Measurements from ENCODE around the gene ERVFRD-1. TPM values are rescaled to one million over a fixed set of nuclear protein-coding genes. Genes with fewer than 3 reads are reported as not detected.

The ERVFRD-1 gene
- total and polyA plus RNA-seq, 2 experiments from 2014 or later = 0.06 TPM; not detected in 1

- TF ChIP-seq REST (IDR thresholded peaks at IDR 0.05; ENCODE audit: unreplicated experiment) (no peak), JUNB (IDR thresholded peaks at IDR 0.05; ENCODE audit: unreplicated experiment) (no peak), CTCF (conservative IDR thresholded peaks at IDR 0.05; ENCODE audit: low read depth in 2 of 2) (no peak), ZNF114 (CRISPR knock-in tag; IDR thresholded peaks at IDR 0.05) (no peak), ZNF462 (CRISPR knock-in tag; IDR thresholded peaks at IDR 0.05) (no peak), EZH2 (IDR thresholded peaks at IDR 0.05; ENCODE audit: low read depth, unreplicated experiment) (no peak), ZNF331 (CRISPR knock-in tag; IDR thresholded peaks at IDR 0.05; ENCODE audit: low read depth) (no peak), ETS1 (IDR thresholded peaks at IDR 0.05) (no peak), POLR2AphosphoS5 (IDR thresholded peaks at IDR 0.05; ENCODE audit: low read depth) (no peak), STAT1 (IDR thresholded peaks at IDR 0.05; ENCODE audit: unreplicated experiment) (no peak), NANOG (IDR thresholded peaks at IDR 0.05; ENCODE audit: borderline replicate concordance) (no peak)
- H3K27me3 ChIP-seq (ENCODE audit: insufficient read depth) = no peaks in the 10 kb centered on the region
- no peak overlapping the region for H3K27ac ChIP-seq (ENCODE audit: low read depth)
- H3K9me3 Mint-ChIP-seq = no peaks in the 10 kb centered on the region
- H3K36me3 Mint-ChIP-seq (ENCODE audit: low read depth) = no peaks in the 10 kb centered on the region
- no peak overlapping the region for H2AFZ ChIP-seq
- peaks cover 17% of the 10 kb centered on the region for H3K4me1 Mint-ChIP-seq
- no peak overlapping the region for H3K4me3 Mint-ChIP-seq
- H3K27ac Mint-ChIP-seq = no peak overlapping the region
- no peaks in the 10 kb centered on the region for H4K20me1 ChIP-seq (replicated peaks; ENCODE audit: insufficient read depth)
- H3K9me2 ChIP-seq (ENCODE audit: insufficient read depth) = no peaks in the 10 kb centered on the region
- peaks cover 3% of the 10 kb centered on the region for H3K27me3 Mint-ChIP-seq (ENCODE audit: insufficient read depth, low read depth, poor library complexity)
- no peak overlapping the region for H3K4me3 ChIP-seq
- no peak for DNase-seq (ENCODE audit: low spot score)
- H3K4me2 ChIP-seq = no peak overlapping the region
- ATAC-seq = no peak
- H3K36me3 ChIP-seq (ENCODE audit: insufficient read depth) = no peaks in the 10 kb centered on the region
- no peaks in the 10 kb centered on the region for H3K79me2 ChIP-seq (replicated peaks; ENCODE audit: insufficient read depth)
- no peaks in the 10 kb centered on the region for H3F3A ChIP-seq (replicated peaks; ENCODE audit: low read depth)
- peaks cover 16% of the 10 kb centered on the region; the same call in 1 of the 2 replicates for H3K4me1 ChIP-seq (ENCODE audit: insufficient read depth)
Measured at GRCh38 chr6:11080296-11080695, 31.2 kb downstream of the ERVFRD-1 start.
